ENCODE measurements around the gene NFIX. TPM values are rescaled to one million over a fixed set of nuclear protein-coding genes. Genes with fewer than 3 reads are reported as not detected.
"Not testable (repeated sequence)": the region's sequence is repeated elsewhere in the genome, so short reads cannot be mapped to it uniquely, and the experiment has no call there.

Gene NFIX
- 8.3 and 9.9 TPM in 2 replicates for total RNA-seq (2014; rRNA removed; shearing (Covaris generic))

DNA sequence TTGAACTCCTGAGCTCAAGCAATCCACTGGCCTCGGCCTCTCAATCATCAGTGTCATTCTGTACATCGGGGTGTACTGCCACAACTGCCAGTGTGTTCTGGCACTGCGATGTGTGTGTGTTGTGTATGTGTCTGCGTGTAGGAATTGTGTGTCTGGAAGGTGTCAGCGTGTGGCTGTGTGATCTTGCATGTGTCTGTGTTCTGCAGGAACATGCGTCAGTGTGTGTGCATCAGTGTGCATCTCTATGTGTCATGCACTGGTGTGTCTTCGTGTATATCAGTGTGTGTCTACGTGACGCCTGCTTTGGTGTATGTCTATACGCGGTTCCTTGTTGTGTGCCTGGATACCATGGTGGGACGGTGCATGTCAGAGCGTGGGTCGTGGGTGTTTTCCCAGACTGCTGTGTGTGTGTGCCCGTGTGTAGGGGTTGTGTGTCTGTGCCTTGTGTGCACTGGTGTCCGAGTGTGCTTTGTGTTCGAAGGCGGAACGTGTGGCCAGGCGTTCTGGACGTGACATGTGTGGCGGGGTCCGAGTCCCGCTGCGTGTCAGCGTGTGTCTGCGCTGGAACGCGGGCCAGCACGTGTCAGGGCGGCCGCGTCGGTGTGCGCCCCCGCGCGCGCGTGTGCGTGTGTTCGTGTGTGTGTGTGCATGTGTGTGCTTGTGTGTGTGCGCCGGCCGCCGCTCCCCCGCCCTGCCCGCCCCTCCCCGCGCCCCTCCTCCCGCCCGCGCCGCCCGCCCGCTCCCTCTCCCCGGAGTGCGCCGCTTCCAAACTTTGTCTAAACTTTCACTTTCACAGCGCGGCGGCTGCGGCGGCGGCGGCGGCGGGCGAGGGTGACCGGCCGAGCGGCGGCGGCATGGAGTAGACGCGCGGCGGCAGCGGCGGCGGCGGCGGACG is at the start of gene NFIX:
Gene NFIX (plus strand): TSS at position 775 of the 895 bp plus-strand sequence. CDS start 363 bp downstream, outside the sequence.
- peak; percentile 84 for DNase-seq (ENCODE audit: low read depth)

DNA sequence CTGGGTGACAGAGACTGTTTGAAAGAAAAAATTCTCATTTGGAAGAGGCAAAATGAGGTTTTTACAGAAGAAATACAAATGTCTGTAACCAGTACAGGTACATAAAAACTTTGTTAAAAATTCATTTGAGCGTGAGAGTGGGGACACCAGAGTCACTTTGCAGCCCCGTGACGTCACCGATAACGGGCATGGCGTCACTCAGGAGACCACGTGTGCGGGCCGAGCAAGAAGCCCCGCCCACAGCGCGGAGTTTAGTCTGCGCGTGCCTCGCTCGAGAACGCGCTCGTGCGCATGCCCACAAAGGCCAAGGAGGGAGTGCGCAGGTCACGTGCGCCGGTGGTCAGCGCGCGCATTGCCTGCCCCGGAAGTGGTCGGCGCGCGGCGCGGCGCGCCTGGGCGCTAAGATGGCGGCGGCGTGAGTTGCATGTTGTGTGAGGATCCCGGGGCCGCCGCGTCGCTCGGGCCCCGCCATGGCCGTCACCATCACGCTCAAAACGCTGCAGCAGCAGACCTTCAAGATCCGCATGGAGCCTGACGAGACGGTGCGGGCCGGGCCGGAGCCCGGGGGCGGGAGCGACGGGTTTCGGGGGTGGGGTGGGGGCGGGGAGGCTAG is 49.7 kb upstream of the NFIX start, which contains the start of gene RAD23A:
Gene RAD23A (plus strand): TSS at position 384 of the 613 bp plus-strand sequence. CDS start 87 bp downstream, at position 471.
- peak; percentile 99 for DNase-seq (ENCODE audit: low read depth)

DNA sequence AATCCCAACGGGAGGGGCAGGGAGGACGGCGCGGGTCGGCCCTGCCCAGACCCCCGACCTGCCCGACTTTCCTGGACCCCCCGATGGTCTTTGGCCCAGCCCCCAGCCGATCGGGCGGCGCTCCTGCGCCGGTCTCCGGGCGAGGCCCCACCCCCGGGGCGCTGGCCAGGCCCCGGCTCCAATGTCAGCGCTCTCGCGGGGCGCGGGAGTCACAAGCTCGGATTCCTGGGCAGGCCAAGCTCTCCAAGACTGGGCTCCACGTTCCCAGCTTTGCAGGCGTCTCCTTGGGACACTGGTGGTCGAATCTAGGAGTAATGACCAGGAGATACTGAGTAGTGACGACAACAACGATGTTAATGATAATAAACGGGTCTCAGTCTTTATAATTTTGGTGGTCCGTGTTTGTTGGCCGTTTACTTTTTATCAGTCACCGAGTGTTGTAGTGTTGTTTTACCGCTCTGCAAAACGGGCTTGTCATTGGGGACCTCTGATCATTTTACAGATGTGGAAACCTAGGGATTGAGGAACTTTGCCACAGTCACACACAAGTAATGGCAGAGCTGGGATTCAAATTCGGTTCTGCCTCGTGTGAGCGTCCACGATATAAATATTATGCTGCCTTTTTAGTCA is 49.1 kb upstream of the NFIX start:
- DNase-seq (ENCODE audit: low read depth) = peak; percentile 85

DNA sequence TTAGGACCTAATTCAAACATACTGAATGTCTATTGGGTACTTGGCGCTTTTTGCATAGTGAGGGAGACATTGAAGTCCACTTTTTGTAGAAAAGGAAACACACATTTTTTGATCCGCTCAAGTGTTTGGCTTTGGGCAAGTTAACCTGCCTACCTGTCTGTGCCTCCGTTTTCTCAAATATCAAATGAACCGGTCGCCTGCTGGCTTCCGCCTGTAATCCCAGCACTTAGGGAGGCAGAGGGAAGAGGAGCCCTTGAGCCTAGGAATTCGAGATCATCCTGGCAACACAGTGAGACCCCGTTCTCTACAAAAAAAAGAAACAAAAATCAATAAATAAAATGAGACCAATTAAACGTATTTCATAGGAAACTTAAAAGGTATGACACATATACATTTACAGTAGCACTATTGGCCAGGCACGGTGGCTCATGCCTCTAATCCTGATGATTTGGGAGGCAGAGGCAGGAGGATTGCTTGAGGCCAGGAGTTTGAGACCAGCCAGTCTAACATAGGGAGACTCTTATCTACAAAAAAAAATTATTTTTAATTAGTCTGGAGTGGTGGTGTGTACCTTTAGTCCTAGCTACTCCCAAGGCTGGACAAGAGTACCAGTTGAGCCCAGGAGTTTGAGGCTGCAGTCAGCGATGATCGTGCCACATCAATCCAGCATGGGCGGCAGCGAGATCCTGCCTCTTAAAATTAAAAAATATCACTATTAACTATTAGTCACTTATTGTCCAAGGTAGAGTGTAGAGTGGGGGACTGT is 48.4 kb upstream of the NFIX start:
- DNase-seq (ENCODE audit: low read depth) = no peak

DNA sequence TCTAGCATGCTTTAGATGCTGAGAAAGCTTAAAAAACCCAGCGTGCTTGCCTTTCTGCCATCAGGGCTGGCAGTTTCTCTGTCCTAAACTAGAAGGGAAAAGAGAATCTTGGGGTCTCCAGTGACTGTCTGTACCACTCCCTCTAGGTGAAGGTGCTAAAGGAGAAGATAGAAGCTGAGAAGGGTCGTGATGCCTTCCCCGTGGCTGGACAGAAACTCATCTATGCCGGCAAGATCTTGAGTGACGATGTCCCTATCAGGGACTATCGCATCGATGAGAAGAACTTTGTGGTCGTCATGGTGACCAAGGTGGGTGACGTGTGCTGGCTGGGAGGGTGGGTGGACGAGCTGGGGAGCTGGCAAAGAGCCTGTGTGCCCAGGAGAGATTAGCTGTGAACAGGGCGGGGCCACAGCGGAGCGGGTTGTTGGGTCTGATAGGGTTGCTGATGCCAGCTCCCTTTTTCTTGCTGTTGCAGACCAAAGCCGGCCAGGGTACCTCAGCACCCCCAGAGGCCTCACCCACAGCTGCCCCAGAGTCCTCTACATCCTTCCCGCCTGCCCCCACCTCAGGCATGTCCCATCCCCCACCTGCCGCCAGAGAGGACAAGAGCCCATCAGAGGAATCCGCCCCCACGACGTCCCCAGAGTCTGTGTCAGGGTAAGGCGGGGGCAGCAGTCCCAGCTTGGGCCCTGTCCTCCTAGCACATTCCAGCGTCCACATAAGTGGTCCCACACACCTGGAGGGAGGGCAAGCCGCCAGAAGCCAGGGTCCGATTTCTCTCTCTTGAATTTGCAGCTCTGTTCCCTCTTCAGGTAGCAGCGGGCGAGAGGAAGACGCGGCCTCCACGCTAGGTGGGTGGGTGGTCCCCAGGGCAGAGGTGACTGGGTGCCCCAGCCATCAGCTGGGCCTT is 47.3 kb upstream of the NFIX start:
- DNase-seq (ENCODE audit: low read depth) = no peak

DNA sequence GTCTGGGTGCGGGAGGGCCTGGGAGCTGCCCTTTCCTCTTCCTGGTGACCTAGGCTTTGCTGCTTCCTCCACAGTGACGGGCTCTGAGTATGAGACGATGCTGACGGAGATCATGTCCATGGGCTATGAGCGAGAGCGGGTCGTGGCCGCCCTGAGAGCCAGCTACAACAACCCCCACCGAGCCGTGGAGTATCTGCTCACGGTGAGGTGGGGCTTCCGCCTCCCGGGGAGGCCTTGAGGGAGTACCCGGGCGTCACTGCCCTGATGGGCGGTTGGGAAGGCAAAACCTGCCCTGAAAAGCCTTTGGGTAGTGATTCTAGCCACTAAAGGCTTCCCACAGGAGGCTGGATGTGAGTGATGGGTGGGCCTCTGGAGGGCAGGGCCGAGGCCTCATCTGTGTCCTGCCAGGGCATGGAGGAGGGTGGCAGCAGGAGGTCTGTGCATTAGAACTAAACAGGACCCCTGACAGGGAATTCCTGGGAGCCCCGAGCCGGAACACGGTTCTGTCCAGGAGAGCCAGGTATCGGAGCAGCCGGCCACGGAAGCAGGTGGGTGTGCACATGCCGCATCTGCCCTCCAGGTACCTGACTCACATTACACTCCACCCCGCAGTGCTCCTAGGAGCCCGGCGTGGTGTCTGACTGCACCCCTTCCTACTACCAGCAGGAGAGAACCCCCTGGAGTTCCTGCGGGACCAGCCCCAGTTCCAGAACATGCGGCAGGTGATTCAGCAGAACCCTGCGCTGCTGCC is 46.5 kb upstream of the NFIX start:
- DNase-seq (ENCODE audit: low read depth) = no peak

DNA sequence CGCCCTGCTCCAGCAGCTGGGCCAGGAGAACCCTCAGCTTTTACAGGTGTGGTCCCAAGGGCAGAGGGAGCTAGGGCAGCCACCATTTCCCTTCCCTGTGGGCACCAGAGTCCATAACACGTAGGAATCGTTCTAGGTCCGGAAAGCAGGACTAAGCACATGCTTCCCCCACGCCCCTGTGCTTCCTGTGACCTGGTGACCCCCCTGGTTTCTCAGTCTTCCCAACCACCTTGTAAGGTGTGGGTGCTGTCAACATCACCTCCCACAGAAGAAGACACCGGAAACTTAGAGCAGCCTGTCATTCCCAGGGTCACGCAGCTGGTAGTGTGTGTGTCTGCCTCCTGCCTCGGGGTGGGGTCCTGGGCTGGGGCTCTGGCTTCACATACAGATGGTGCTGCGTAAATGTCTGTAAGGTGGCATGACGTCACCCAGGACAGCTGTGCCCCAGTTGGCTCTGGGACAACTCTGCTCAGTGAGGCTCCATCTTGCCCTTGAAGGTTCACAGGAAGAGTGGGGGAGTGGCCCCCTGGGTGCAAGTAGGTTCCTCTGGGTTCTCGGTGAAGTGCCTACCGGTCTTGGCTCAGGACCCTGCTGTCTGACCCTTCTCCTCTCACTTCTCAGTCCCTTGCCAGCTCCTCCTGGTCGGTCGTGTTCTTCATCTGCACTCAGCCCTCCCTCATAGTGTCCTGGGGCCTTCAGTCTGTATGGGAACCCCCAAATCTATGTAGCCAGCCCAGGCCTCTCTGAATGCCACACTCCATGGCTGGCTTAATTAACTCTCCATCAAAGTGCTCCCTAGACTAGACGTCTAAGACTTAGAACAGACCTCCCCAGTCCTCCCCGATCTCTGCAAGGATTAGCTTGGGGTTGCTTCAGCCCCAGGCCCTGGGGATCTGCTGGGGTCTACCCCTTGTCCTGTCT is 45.7 kb upstream of the NFIX start:
- no peak for DNase-seq (ENCODE audit: low read depth)

DNA sequence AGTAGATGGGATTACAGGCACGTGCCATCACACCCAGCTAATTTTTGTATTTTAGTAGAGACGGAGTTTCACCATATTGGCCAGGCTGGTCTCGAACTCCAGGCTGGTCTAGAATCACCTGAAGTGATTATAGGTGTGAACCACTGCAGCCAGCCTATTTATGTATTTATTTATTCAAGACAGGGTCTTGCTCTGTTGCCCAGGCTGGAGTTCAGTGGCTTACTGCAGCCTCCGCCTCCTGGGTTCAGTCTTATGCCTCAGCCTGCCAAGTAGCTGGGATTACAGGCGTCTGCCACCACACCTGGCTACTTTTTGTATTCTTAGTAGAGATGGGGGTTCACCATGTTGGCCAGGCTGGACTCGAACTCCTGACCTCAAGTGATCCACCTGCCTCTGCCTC is 43.2 kb upstream of the NFIX start:
- not testable (repeated sequence) for DNase-seq (ENCODE audit: low read depth)

DNA sequence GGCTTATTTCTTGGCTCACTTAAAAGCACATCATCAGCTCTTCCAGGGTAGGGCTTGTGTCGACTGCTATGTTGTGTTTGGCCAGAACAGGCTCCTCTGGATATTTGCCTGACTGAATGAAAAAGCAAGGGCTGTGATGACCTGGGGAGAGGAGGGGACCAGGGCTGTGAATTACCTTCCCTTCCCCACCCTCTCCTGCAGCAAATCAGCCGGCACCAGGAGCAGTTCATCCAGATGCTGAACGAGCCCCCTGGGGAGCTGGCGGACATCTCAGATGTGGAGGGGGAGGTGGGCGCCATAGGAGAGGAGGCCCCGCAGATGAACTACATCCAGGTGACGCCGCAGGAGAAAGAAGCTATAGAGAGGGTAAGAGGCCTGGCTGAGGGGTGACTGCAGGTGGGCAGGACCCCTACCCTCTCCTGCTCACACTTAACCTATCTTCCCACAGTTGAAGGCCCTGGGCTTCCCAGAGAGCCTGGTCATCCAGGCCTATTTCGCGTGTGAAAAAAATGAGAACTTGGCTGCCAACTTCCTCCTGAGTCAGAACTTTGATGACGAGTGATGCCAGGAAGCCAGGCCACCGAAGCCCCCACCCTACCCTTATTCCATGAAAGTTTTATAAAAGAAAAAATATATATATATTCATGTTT is 42.7 kb upstream of the NFIX start:
- DNase-seq (ENCODE audit: low read depth) = peak; percentile 85

DNA sequence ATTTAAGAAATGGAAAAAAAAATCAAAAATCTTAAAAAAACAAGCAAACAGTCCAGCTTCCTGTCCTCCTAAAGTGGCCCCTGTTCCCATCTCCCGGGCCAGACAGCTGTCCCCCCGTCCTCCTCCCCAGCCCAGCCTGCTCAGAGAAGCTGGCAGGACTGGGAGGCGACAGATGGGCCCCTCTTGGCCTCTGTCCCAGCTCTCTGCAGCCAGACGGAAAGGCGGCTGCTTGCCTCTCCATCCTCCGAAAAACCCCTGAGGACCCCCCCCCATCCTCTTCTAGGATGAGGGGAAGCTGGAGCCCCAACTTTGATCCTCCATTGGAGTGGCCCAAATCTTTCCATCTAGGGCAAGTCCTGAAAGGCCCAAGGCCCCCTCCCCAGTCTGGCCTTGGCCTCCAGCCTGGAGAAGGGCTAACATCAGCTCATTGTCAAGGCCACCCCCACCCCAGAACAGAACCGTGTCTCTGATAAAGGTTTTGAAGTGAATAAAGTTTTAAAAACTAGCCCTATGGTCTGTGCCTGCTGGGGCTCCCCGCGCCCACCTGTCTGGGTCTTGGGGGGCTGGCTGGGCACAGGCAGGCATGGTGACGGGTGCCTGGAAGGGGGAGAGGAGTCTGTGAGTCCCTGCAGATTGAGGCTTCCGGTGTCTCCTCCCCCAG is 42.0 kb upstream of the NFIX start:
- DNase-seq (ENCODE audit: low read depth) = peak; percentile 48

DNA sequence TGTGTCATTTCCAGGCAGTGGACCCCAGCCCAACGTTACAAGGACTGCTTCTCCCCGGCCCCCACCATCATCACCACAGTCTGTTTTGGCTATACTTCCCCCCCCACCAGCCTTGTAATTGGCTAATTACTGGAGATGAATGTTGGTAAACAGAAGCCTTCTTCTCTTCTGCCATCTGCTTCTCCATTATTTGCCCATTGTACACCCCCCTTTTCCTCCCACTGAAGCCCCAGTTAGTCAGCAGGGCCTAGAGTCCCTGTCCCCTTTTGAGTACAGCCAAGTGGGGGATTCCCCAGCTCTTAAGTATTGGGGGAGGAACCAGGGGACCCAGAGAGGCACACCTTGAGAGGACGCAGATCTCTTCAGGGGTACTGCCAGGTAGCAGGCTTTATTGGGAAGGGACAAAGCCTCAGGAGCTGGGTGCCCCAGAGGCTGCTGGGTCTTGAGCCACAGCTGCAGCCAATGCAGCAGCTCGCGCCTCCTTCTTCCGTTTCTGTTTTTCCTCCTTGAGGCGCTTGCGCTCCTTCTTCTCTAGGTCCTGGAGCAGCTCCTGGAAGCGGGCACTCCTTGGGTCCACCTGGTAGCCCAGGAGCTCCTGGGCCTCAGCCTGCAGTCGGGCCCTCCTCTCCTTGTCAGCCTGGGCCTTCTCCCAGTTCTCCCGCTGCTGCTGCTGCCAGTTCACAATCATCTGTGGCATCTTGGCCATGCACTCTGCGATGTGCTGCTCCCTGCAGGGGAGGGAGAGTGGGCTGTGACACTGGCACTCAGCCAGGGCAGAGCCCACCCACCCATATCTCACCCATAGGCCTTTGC is 41.3 kb upstream of the NFIX start:
- DNase-seq (ENCODE audit: low read depth) = no peak

DNA sequence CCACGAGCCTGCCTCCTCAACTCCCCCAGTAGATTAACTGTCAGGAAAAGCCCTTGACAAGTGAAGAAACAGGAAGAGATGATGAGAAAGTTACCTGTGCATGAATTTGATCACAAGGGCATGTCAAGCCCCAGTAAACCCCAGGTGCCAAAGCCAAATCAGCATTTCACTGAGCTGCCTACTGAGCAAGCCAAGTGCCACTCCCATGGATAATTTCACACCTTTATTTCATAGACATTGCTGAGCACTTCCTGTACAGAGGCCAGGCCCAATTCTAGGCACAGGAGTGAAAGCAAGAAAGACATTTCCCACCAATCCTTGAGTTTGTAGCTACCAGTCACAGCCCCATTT is 40.7 kb upstream of the NFIX start:
- no peak for DNase-seq (ENCODE audit: low read depth)

DNA sequence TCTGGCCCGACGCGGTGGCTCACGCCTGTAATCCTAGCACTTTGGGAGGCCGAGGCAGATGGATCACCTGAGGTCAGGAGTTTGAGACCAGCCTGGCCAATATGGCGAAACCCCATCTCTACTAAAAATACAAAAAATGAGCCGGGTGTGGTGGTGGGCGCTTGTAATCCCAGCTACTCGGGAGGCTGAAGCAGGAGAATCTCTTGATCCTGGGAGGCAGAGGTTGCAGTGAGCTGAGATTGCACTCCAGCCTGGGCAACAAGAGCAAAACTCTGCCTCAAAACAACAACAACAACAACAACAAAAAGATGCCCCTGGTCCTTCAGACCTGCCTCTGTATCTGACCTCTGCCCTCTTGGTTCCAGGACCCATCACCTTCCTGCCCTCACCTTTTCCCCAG is 39.7 kb upstream of the NFIX start:
- not testable (repeated sequence) for DNase-seq (ENCODE audit: low read depth)

DNA sequence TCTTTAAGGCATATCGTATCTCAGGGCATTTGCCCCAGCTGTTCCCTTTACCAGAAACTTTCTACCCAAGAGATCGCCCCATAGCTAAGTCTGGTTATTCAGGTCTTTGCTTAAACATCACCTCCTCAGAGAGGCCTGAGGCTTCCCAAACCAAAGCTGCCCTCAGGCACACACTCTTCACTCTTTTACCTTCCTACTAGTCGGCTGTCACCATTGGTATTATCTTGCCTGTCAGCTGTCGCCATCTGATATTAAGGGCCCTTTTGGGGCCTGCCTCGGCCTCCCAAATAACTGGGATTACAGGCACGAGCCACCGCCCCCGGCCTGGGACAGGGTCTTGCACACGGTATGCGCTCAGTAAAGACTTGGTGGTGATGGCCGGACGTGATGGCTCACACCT is 39.3 kb upstream of the NFIX start:
- DNase-seq (ENCODE audit: low read depth) = no peak

DNA sequence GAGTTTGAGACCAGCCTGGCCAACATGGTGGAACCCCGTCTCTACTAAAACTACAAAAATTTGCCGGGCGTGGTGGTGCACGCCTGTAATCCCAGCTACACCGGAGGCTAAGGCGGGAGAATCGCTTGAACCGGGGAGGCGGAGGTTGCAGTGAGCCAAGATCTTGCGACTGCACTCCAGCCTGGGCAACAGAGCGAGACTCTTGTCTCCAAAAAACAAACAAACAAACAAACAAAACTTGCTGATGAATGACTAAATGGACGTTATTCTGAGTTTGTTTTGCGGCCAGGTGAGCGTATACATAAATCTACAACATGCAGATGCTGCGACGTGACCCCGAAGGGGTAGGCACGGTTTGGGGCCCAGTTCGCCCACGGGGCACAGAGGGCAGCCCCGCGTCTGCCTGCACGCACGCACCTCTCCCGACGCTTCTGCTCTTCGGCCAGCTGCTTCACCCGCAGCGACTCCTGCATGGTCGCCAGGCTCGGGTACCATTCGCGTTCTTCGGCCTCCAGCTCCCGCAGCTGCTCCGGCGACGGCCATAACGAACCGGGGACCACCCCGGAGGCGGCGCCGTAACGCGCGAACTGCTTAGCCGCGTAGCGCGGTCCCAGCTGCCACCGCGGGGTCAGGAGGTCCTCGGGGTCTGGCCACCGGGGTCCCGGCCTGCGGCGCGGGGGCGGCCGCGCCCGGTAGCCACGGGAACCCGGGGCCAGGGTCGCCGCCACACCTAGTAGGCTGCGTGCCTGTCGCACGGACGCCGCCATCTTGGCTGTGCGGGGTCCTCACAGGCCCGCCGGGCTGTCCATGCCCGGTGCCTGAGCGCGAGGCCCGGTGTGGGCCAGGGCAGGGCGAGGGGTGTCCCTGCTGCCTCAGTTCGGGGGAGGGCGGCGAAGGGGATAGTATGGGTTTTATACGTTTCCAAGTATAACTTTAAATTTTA is 38.6 kb upstream of the NFIX start, which contains the start of gene GADD45GIP1:
Gene GADD45GIP1 (minus strand): TSS at position 778 of the 943 bp plus-strand sequence. CDS start 11 bp downstream, at position 767.
- peak; percentile 91 for DNase-seq (ENCODE audit: low read depth)
